GM10266 (cell line): ENCODE data around the gene SCARB1.

Experiments used
- DNase-seq: peaks from one replicate; pipeline ENCODE4 v3.0.0; 2012; ENCODE audit errors: extremely low spot score
- CTCF ChIP-seq: IDR thresholded peaks from 2 replicates; pipeline ENCODE4 v1.5.1; 2012; ENCODE audit warnings: mild to moderate bottlenecking, low read depth; ENCODE audit not compliant: control insufficient read depth, insufficient read depth; ENCODE audit errors: missing control alignments

The SCARB1 gene

GRCh38 chr12:124737040-124737419, 126.6 kb downstream of the SCARB1 start:
- no peak for TF ChIP-seq CTCF
- no peak for DNase-seq

GRCh38 chr12:124736115-124737039, 127.3 kb downstream of the SCARB1 start:
- no peak for TF ChIP-seq CTCF

GRCh38 chr12:124734224-124734788, 129.4 kb downstream of the SCARB1 start:
- no peak for DNase-seq
- TF ChIP-seq CTCF: no peak

More at GRCh38 chr12:124736115-124737039, 127.3 kb downstream of the SCARB1 start:
- no peak for DNase-seq

DNA sequence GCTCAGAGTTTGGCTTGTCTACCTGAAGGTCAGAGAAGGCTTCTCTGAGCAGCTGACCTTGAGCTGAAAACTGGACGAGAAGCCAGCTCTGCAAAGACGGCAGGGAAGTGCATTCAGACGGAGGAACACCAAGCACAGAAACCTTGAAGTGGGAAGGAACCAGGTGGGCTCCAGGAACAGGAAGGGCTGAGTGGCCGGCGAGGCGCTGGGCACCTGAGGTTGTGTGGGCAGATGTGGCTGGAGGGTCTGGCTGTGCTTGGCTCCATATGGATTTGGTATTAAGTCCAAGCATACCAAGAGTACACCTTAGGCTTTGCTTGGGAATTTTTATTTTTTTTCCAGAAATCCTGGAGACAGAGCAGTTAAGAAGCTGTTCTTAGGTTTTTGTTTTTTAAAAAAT, 130.6 kb downstream of the SCARB1 start:
- no peak for TF ChIP-seq CTCF
- DNase-seq: no peak

GRCh38 chr12:124732275-124733075, 131.2 kb downstream of the SCARB1 start:
- no peak for TF ChIP-seq CTCF
- DNase-seq: no peak

- no peak for TF ChIP-seq CTCF
- no peak for DNase-seq
These were observed 131.8 kb downstream of the SCARB1 start for GRCh38 chr12:124731869-124732268.
